OCI-LY1 (cell line): ENCODE data around the gene POLR1G.

ENCODE experiments used
- H2AFZ ChIP-seq: fragments of 200-600 bp; sonication (generic), shearing (Covaris generic); 2 replicates; pipeline ENCODE4 v1.6.0; 2014; ENCODE audit warnings: antibody characterized with exemption, mild to moderate bottlenecking, low read length
- H3F3A ChIP-seq: fragments of 200-600 bp; sonication (generic), shearing (Covaris generic); 2 replicates; pipeline ENCODE4 v1.6.0; 2014; ENCODE audit warnings: mild to moderate bottlenecking, antibody characterized with exemption, low read length, moderate library complexity; ENCODE audit not compliant: insufficient read depth
- H3K27ac ChIP-seq: fragments of 200-600 bp; sonication (generic); 2 replicates; pipeline ENCODE4 v1.5.1; 2014; ENCODE audit warnings: low read length, mixed run types, mild to moderate bottlenecking, low read depth; ENCODE audit not compliant: poor library complexity, severe bottlenecking
- H3K27me3 ChIP-seq: fragments of 200-600 bp; sonication (generic); 2 replicates; pipeline ENCODE4 v1.6.0; 2014; ENCODE audit warnings: antibody characterized with exemption, mild to moderate bottlenecking, low read length, moderate library complexity; ENCODE audit not compliant: insufficient read depth
- H3K36me3 ChIP-seq: fragments of 200-600 bp; sonication (generic); 2 replicates; pipeline ENCODE4 v1.6.1; 2014; ENCODE audit warnings: mild to moderate bottlenecking, antibody characterized with exemption, low read length, moderate library complexity, mixed read lengths; ENCODE audit not compliant: insufficient read depth
- H3K4me1 ChIP-seq: fragments of 200-600 bp; sonication (generic); 2 replicates; pipeline ENCODE4 v1.5.1; 2014; ENCODE audit warnings: mild to moderate bottlenecking, low read length, moderate library complexity; ENCODE audit not compliant: insufficient read depth, severe bottlenecking
- H3K4me2 ChIP-seq: fragments of 200-600 bp; sonication (generic), shearing (Covaris generic); 2 replicates; pipeline ENCODE4 v1.6.1; 2014; ENCODE audit warnings: low read length
- H3K4me3 ChIP-seq: fragments of 200-600 bp; sonication (generic); 2 replicates; pipeline ENCODE4 v1.5.1; 2014; ENCODE audit warnings: low read length, low read depth, mild to moderate bottlenecking, mixed read lengths; ENCODE audit not compliant: poor library complexity, severe bottlenecking
- H3K79me2 ChIP-seq: fragments of 200-600 bp; shearing (Covaris generic); 2 replicates; pipeline ENCODE4 v1.6.1; 2016; ENCODE audit warnings: mixed run types, low read length, mixed read lengths; ENCODE audit not compliant: insufficient read depth
- H3K9ac ChIP-seq: fragments of 200-600 bp; sonication (generic), shearing (Covaris generic); 2 replicates; pipeline ENCODE4 v1.6.1; 2014; ENCODE audit warnings: mild to moderate bottlenecking, low read length, mixed read lengths
- H3K9me2 ChIP-seq: fragments of 200-600 bp; sonication (generic), shearing (Covaris generic); 2 replicates; pipeline ENCODE4 v1.6.1; 2014; ENCODE audit warnings: low read depth, mild to moderate bottlenecking, low read length, mixed read lengths
- H3K9me3 ChIP-seq: fragments of 200-600 bp; shearing (Covaris generic); 2 replicates; pipeline ENCODE4 v1.6.1; 2014; ENCODE audit warnings: low read length, mixed read lengths
- H4K20me1 ChIP-seq: fragments of 200-600 bp; sonication (generic), shearing (Covaris generic); 2 replicates; pipeline ENCODE4 v1.6.0; 2016; ENCODE audit warnings: mild to moderate bottlenecking, low read length; ENCODE audit not compliant: insufficient read depth
- EZH2 ChIP-seq: fragments of 200-600 bp; sonication (generic), shearing (Covaris generic); IDR thresholded peaks from 2 replicates; pipeline ENCODE4 v1.8.0; 2017; ENCODE audit warnings: borderline replicate concordance, mixed run types, mild to moderate bottlenecking, antibody characterized with exemption, low read length, moderate library complexity, mixed read lengths
- TF ChIP-seq, protein P1 (sequence below): fragments of 200-600 bp; sonication (generic), shearing (Covaris generic); IDR thresholded peaks from 2 replicates; pipeline ENCODE4 v1.5.1; 2017; ENCODE audit warnings: mild to moderate bottlenecking, antibody characterized with exemption, low read length, moderate library complexity, mixed read lengths

POLR1G gene

DNA sequence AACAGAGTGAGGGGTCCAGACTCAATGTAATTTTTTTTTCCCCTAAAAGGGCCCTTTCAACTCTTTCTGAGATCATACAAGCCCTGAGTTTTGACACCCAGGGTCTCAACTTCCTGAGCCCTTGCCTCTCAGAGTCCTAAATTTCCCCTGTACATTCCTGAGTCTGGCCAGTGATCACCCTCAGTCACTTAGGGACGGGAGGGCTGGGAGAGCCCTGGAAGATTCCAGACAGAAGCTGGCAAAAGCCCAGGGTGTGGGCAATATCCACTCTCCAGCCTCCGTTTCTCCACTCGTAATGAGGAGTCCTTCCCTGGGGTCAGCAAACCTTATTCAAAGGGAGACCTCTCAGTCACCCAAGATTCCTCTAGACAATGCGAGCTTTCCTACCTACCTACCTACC is 3.2 kb upstream of the POLR1G start:
- H3K27ac ChIP-seq: peak overlapping the region; percentile 18

DNA sequence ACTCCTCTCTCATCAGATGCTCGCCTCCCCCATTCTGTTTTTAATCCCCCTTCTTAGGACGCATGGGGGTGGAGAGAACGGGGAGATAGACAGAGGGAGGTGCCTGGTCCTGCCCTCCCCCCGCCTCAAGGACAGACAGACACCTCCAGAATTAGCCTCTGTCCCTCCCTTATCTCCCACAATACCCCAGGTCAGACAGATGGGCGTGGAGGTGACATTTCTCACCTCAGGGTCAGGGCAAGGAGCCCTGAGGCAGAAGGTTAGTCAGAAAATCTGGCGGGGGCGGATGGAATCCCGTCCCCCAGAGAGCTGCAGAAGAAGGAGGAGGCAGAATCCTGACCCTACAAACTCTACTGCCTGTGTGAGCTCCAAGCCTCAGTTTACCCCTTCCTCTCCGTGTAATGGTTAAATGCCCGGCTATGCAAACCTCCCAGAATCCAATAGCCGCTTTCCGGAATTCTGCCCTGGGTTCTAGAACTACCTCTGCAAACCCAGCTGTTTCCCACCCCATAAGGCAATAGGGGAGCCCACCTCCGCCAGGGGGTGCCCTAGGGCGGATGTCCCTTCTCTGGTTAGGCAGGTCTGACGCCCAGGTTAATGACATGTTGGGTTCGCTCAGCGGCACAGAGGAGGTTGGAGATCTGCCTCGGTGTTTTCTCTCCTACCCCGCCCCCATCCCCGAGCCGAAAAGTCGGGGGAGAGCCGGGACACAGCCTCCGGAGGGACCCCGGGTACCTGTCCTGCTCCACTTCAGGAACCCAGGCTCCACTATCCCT is 2.5 kb upstream of the POLR1G start:
- Histone ChIP-seq H3K4me2 (peak overlapping the region; percentile 68), H3K4me1 (peaks cover 49% of the 10 kb centered on the region), H4K20me1 (no peaks in the 10 kb centered on the region), H3K4me3 (peak overlapping the region; percentile 84), H3K27me3 (no peaks in the 10 kb centered on the region), H2AFZ (no peak overlapping the region), H3K36me3 (peaks cover 5% of the 10 kb centered on the region; the same call in 1 of the 2 replicates), H3K79me2 (peaks cover 6% of the 10 kb centered on the region; the same call in 1 of the 2 replicates), H3K9me2 (no peaks in the 10 kb centered on the region), H3K27ac (peak overlapping the region; percentile 79), H3K9ac (peak overlapping the region; percentile 83), H3F3A (no peaks in the 10 kb centered on the region), H3K9me3 (no peaks in the 10 kb centered on the region)
- TF ChIP-seq, protein P1, sequence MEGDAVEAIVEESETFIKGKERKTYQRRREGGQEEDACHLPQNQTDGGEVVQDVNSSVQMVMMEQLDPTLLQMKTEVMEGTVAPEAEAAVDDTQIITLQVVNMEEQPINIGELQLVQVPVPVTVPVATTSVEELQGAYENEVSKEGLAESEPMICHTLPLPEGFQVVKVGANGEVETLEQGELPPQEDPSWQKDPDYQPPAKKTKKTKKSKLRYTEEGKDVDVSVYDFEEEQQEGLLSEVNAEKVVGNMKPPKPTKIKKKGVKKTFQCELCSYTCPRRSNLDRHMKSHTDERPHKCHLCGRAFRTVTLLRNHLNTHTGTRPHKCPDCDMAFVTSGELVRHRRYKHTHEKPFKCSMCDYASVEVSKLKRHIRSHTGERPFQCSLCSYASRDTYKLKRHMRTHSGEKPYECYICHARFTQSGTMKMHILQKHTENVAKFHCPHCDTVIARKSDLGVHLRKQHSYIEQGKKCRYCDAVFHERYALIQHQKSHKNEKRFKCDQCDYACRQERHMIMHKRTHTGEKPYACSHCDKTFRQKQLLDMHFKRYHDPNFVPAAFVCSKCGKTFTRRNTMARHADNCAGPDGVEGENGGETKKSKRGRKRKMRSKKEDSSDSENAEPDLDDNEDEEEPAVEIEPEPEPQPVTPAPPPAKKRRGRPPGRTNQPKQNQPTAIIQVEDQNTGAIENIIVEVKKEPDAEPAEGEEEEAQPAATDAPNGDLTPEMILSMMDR: peak; percentile 80
- TF ChIP-seq EZH2: no peak

More for the DNA sequence above, 3.2 kb upstream of the POLR1G start:
- Histone ChIP-seq H3K9me2 (no peaks in the 10 kb centered on the region), H2AFZ (no peak overlapping the region), H3K36me3 (no peaks in the 10 kb centered on the region), H3F3A (no peaks in the 10 kb centered on the region), H3K9ac (peak overlapping the region; percentile 25; the same call in 1 of the 2 replicates), H3K4me3 (peak overlapping the region; percentile 84), H3K27me3 (no peaks in the 10 kb centered on the region), H3K4me1 (peaks cover 49% of the 10 kb centered on the region), H3K9me3 (no peaks in the 10 kb centered on the region), H3K79me2 (peaks cover 6% of the 10 kb centered on the region; the same call in 1 of the 2 replicates), H4K20me1 (no peaks in the 10 kb centered on the region), H3K4me2 (peak overlapping the region; percentile 68)
- TF ChIP-seq, protein P1: no peak
- TF ChIP-seq EZH2: no peak

DNA sequence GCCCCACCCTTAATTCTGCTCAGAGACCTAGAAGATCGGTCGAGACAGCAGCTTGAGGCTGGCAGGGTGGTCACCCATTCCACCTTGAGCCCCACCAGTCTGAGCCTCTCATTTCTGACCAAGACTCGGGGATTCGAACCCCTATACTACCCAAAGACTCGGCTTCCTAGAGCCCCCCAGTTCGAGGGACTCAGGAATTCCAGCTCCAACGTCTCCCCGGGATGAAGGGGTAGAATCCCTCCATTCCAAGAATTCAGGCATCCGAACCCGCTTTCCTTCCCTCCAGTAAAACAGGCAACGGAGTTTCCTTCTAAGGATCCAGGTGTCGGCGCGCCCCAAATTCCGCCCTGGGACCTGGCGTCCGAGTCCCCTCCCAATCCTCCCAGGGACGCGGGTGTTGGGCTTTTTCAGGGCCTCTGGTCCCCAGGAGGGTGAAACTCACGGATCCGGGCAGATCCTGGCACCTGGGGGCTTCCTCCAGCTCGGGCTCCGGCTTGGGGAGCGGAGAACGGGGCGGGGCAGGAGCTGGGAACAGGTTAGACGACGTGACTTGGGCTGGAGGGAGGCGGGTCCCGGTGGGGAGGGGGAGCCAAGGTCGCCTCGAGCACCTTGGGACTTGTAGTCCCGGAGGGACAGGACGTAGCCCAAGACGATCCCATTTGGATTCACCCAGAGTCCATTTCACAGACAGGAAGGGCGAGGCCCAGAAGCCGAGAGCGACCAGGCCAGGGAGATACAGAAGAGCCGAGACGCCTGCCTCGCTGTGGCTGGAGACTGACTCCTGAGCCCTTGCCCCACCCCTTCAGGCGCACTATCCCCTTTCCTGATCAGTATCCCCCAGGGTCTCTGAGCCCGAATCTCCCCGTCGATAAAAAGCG is 1.6 kb upstream of the POLR1G start, which contains the start of gene PPP1R13L:
TSS of gene PPP1R13L (minus strand) at position 513 of the 878 bp plus-strand sequence. CDS start 6,751 bp downstream, outside the sequence.
- H3K27ac ChIP-seq: peak within 1 kb of the TSS; percentile 79
- peak within 1 kb of the TSS; percentile 83 for H3K9ac ChIP-seq
- peak within 1 kb of the TSS; percentile 84 for H3K4me3 ChIP-seq
- H3K4me2 ChIP-seq: peak within 1 kb of the TSS; percentile 68
- no peaks in the 10 kb centered on the region for H3F3A ChIP-seq
- no peak within 1 kb of the TSS for H2AFZ ChIP-seq
- no peak for TF ChIP-seq EZH2
- TF ChIP-seq, protein P1: no peak
- H3K36me3 ChIP-seq: peaks cover 5% of the 10 kb centered on the region; the same call in 1 of the 2 replicates
- H3K9me3 ChIP-seq: no peaks in the 10 kb centered on the region
- no peaks in the 10 kb centered on the region for H3K27me3 ChIP-seq
- no peaks in the 10 kb centered on the region for H4K20me1 ChIP-seq
- peaks cover 6% of the 10 kb centered on the region; the same call in 1 of the 2 replicates for H3K79me2 ChIP-seq
- no peaks in the 10 kb centered on the region for H3K9me2 ChIP-seq
- H3K4me1 ChIP-seq: peaks cover 55% of the 10 kb centered on the region
